GOT3 (cell line): ENCODE measurements around the gene TAS2R20.
"Not testable (repeated sequence)": the region's sequence is repeated elsewhere in the genome, so short reads cannot be mapped to it uniquely, and the experiment has no call there.

Experiments
- DNase-seq: peaks from one replicate; lab custom pipeline; 2025; ENCODE audit warnings: mixed read lengths; lab: John Stamatoyannopoulos, UW

The TAS2R20 gene, protein sequence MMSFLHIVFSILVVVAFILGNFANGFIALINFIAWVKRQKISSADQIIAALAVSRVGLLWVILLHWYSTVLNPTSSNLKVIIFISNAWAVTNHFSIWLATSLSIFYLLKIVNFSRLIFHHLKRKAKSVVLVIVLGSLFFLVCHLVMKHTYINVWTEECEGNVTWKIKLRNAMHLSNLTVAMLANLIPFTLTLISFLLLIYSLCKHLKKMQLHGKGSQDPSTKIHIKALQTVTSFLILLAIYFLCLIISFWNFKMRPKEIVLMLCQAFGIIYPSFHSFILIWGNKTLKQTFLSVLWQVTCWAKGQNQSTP

DNA sequence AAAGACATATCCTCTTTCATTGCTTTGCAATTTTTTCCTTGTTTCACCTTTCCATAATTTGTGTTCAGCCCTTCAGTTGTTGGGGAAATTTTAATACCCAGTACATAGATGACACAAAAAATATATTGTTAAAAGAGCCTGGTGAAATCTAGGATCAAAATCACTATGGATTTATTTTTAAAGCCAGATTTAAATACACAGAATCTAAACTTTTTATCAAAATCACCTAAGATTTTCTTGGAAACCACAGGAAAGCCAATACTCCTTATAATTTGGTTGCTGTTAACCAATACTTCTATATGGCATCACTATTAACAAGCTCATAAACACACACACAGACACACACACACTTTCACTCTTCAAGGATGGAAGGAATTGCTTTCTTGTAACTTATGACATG, at the start of gene TAS2R20:
Gene TAS2R20, minus strand, starts transcription at position 101 of the 400 bp plus-strand sequence. CDS start 429 bp downstream, outside the sequence.
- no peak for DNase-seq

DNA sequence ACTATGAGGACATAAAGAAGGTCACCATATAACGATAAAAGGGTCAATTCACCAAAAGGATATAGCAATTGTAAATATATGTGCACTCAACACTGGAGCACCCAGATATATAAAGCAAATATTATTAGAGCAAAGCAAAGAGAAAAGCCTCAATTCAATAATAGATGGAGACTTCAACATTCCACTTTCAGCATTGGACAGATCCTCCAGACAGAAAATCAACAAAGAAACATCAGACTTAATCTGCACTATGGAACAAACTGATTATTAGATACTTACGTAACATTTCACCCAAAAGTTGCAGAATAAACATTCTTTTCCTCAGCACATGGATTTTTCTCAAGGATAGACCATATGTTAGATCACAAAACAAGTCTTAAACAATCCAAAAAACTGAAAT, 43.3 kb upstream of the TAS2R20 start:
- DNase-seq = not testable (repeated sequence)

DNA sequence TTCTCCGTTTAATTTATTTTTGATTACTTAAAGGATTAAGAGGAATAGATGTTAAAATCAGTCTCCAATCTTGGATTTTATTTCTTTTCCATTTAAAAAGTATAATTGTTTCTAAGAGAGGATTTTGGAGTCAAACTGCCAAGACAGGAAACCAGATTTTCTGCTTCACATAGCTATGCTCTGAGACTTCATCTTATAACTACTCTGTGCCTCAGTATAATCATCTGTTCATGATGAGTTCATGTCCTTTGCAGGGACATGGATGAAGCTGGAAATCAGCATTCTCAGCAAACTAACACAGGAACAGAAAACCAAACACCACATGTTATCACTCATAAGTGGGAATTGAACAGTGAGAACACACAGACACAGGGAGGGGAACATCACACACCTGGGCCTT, 42.1 kb upstream of the TAS2R20 start:
- DNase-seq = no peak

DNA sequence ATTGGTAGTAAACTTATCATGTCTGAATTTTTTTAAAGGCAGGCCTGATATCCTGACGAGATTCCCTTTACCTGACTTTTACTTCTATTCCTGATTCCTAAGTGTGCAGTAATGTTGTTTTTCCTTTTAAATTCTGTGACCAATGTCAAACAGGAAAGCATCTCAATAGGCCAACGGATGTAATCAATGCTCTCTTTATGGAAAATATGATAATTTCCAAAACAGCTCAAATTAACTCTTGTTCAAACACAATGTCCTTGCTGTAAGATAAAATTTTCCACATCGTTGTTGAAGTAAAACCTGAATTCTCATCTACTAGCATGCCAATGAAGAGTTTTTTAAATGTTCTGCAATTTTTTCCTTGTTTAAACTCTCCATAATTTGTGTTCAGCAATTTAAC, 41.1 kb upstream of the TAS2R20 start:
- DNase-seq = no peak

DNA sequence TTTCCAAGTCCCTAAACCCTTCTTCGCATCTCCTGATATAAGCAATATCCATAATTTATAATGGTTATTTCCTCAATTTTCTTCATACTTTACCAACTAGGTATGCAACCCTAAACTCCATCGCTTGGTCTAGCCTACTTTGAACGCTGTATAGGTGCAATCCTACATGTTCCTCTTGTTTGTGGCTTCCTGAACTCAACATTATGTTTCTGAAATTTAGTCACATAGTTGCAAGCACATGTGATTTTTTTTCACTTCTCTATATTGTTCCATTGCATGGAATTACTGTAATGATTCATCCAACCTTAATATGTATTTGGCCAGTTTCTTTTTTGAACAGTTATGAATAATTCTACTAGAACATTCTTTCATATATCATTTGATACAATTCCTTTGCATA, 35.9 kb upstream of the TAS2R20 start:
- DNase-seq = not testable (repeated sequence)

DNA sequence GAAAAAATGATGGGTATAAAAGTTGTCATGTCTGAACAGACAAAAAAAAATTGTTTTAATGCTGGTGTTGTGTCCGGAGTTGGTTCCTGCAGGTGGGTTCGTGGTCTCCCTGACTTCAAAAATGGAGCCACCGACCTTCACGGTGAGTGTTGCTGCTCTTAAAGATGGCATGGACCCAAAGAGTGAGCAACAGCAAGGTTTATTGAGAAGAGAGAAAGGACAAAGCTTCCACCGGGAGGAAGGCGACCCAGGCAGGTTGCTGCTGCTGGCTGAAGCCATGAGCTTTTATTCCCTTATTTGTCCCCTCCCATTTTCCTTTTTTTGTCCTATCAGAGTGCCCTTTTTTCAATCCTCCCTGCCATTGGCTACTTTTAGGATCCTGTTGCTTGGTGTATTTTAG, 33.2 kb upstream of the TAS2R20 start, which contains the start of gene TAS2R31:
Gene TAS2R31, minus strand, starts transcription at position 101 of the 400 bp plus-strand sequence. Its CDS starts 72 bp downstream, at position 29.
- DNase-seq = no peak

DNA sequence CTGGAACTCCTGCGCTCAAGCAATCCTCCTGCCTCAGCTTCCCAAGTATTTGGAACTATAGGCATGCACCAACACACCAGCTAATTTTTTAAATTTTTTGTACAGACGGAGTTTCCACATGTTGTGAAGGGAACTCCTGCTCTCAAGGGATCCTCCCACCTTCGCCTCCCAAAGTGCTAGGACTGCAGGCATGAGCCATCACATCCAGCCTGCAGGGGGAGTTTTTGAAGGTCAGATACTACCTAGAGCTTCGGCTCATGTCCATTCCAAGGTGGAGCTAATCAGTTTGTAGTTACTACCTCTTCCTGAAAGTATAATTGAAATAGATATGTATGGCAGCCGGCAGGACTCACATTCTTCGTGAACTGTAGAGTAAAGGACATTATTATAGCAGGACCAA, 28.0 kb upstream of the TAS2R20 start:
- DNase-seq = no peak

DNA sequence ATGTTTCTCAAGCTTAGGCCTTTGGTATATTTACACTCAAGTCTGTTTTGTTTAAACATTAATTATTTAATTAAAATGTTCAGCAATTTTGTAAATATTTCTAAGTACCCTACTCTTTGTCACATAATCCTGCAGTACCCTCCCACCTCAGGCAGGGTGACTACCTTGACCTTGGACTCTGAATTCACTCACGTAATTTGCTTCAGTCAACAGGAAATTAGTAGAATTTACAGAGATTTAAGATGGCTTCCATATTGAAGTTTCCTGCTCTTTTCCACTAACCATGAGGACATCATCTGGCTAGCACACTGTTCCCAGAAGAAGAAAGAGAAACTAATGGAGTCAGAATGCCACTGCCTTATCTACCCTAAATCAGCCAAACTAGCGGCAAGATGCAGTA, 25.3 kb upstream of the TAS2R20 start:
- DNase-seq = no peak

DNA sequence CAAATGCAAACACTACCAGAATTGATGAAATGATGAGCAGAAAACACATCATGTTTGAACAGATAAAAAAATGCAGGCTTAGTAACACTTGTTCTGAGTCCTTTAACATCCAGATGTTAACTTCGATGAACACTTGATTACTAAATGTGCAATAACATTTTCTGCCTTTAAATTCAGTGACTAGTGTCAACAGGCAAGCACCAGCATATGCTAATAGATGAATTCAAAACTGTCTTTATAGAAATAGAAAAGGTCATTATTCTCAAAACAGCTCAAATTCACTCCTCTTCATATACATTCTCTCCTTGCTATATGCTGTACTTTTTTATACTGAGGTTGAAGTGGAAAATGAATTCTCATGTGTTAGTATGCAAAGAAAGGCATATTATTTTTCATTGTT, 24.4 kb upstream of the TAS2R20 start, which contains the start of gene TAS2R19:
Gene TAS2R19, minus strand, starts transcription at position 101 of the 400 bp plus-strand sequence. Its CDS starts 49 bp downstream, at position 52.
- DNase-seq = no peak

DNA sequence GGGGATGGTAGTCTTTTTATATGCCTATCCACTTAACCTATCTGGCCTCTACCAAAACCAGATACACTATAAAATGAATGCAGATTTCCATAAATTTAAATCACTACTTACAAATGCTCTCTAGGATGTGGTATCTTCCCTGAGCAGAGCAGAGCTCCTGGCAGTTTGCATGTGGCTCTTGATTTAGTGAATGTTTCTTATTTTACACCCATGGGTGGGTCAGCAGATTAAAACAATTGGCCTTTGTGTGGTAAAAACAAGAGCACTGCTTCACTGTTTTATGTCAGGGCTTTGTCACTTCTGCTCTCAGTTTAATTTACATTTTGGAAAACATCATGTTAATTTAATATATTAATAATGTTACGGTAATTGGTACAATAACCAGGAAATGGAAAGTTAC, 18.8 kb upstream of the TAS2R20 start:
- DNase-seq = no peak

DNA sequence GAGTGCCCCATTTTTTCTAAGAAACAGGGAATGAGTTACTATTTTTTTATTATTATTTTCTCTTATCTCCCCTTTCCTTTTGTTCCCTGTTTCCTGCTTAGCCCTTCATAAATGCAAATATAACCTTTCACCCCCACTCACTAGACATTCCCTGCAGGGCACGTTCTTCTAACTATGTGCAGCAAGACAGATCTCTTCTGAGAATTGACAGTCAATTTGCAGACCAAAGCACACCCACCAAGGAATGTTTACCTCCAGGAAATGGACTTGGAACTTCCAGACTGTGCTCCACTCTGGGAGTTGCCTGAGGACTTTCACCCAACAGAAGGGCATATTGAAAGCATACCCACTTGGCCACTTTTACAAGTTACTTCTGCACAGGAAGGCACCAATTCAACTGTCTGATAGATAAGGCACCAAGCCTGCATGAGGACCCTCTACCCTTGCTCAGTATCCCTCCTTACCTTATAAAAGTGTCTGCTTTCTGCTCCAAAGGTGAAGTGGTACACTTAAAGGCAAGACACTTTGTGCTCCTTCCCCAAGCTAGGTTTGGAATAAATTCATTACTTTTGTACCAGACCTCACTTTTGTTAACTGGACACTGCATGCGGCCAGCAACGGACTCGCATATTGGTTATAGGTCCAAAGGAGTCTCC, 17.8 kb upstream of the TAS2R20 start:
- no peak for DNase-seq

DNA sequence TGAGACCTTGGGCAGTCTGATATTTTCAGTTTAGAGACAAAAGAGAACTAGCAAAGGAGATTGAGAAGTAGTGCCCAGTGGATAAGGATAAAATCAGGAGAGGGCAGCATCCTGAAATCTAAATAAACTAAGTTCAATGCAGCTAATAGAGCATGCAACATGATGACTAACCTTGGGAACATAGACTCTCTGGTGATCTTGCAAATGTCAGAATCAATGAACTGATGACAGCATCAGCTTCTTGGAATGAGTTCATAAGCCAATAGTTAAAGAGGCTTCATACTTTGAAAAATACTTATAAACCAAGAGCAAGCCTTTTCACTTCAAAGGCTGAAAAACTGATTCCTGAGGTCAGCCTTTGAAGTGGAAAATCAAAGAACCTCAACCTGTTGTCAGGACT, 16.1 kb upstream of the TAS2R20 start:
- DNase-seq = no peak

DNA sequence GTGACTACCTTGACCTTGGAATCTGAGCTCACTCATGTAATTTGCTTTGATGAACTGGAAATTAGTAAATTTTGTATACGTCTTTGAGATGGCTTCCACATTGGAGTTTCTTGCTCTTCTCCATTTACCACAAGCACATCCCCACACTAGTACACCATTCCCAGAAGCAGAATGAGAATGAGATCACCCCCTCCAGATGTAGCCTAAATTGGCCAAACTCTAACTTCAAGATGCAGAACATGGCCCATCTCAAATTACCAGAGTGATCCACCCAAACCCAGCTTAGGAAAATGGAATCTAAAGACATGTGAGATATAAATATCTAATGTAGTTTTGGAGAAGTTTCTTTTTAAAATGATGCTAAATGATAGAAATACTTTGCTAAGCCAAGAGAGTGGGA, 9.5 kb upstream of the TAS2R20 start:
- no peak for DNase-seq

DNA sequence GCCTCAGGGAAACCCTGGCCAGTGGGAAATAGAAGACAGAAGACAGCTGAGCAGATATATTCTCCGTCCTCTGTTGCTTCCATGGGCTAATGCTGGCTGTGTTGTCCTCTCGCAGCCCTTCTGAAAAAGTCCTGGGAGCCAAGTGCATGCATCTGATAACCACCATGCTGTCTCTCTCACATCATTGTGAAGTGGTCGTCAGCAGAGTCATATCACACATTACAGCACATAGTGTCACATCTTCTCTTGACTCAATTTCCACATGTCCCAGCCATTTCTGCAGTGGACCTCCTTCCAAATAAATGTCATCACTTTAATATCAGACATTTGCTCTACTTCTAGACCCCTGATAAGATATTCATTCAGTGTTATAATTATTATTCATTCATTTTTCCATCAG, 3.8 kb downstream of the TAS2R20 start:
- no peak for DNase-seq

DNA sequence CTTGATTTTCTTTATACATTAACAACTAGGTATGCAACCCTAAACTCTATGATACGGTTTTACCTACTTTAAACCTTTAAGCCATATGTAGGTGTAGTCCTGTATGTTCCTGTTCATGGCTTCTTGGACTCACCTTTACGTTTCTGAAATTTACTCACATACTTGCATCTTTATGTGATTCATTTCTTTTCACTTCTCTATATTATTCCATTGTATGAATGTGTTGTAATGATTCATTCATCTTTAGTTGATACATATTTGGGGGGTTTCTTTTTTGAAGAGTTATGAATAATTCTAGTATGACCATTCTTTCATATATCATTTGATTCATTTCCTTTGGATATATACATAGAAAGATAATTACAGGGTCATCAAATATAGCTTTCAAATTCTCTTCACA, 9.0 kb downstream of the TAS2R20 start:
- no peak for DNase-seq

DNA sequence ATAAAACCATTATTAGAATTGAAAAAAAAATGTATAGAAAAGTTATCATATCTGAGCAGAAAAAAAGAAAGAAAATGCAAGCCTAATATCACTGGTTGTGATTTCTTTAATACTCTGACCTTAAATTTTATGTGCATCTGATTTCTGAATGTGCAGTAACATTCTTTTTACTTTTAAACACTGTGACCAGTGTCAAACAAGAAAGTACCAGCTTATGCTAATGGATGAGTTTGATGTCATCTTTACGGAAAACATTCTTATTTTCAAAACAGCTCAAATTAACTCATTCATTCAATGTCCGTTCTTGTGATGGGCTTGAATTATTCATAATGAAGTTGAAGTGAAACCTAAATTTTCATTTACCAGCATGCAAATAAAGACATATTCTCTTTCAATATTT, 11.3 kb downstream of the TAS2R20 start, which contains the start of gene TAS2R50:
Gene TAS2R50, minus strand, starts transcription at position 101 of the 400 bp plus-strand sequence. Its CDS starts 52 bp downstream, at position 49.
- DNase-seq = no peak

DNA sequence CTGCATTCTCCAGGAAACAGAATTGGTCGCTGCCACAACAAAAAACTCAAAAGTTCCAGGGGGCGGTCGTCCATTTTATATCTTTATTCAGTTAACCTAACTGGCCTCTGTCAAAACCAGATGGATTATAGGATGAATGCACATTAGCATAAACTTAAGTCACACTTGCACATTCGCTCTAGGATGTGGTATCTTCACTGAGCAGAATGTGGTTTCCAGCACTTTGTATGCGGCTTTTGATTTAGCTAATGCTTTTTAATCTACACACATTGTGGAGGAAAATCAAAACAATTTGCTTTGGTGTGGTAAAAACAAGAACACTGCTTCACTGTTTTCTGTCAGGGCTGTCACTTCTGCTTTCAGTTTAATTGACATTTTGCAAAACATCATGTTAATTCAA, 15.9 kb downstream of the TAS2R20 start:
- DNase-seq = no peak

DNA sequence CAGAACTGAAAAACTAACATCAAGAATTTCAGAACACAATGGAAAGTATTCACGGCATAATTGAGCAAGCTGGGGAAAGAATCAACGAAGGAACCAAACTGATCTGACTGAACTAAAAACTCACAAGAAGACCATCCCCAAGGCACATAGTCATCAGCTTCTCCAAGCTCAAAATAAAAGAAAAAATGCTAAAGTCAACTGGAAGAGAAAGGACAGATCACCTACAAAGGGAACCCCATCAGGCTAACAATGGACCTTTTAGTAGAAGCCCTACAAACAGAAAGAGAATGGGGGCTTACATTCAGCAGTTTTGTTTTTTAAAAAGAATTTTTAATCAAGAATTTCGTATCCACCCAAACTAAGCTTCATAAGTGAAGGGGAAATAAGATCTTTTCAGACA, 23.1 kb downstream of the TAS2R20 start:
- no peak for DNase-seq

DNA sequence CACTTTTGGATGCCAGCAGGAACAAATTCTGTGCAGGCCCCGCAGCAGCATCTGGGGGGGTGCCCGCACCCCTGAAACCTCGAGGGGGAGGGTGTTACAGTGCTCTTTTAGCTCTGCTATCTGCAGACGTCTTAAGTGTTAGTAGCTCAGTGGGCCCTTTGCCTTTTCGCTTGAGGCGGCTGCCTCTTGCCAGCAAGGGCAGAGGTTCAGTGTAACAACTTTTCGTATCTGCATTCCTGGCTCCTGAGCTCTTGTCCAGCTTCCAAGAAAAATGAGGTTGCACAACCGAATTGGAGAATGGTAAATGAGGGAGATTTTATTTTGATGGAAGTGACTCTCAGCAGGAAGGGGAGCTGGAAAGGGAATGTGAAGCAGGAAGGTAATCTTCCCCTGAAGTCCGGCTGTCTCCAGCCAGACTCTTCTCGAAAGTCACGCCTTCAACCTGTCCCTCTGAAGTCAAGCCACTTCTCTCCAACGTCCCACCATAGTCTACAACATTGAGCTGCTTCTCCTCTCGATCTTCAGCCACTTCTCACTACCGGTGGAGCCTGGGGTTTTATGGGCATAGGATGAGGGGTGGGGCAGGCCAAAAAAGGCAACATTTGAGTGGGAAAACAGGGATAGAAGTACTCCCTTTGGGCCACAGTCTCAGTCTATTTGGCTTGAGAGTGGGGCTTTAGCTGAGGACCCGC, 29.2 kb downstream of the TAS2R20 start:
- no peak for DNase-seq

DNA sequence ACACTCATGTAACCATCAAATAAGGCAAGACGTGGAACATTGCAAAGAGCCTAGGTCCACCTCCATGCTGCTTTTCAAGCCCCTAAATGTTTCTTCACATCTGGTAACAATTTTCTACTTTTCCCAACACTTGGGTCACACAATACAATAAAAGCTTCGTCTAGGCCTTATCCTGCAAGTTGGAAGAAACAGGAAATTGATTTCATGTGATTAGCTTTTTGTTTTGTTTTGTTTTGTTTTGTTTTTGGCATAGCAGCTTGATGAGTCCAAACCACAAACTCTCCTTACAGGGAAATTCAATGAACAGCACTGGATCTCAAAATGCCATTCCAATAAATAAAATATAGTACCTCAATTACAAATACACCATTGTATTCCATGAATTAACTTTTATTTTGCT, 30.7 kb downstream of the TAS2R20 start:
- no peak for DNase-seq

DNA sequence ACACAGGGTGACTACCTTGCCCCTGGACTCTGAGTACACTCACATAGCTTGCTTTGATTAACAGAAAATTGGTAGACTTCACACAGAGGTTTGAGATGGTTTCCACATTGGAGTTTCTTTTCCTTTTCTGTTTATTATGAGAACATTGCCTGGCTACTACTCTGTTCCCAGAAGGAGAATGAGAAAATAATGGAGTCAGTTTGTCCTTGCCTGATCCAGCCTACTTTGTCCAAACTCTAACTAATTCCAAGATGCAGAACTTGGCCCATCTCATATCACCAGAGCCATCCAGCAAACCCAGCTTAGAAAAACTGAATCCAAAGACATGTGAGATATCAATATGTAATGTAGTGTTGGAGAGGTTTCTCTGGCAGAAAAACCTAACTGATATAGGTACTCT, 31.8 kb downstream of the TAS2R20 start:
- DNase-seq = no peak

DNA sequence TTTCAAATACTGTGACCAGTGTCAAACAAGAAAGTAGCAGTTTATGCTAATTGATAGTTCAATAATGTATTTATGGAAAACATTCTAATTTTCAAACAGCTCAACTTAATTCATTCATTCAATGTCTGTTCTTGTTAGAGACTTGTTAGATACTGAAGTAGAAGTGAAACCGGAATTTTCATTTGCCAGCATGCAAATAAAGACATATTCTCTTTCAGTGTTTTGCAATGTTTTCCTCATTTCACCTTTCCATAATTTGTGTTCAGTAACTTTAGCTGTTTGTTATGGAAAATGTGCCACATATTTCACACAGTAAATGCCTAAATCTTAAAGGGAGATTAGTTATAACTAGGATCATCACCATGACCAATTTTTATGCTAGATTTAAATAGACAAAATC, 32.6 kb downstream of the TAS2R20 start:
- no peak for DNase-seq

DNA sequence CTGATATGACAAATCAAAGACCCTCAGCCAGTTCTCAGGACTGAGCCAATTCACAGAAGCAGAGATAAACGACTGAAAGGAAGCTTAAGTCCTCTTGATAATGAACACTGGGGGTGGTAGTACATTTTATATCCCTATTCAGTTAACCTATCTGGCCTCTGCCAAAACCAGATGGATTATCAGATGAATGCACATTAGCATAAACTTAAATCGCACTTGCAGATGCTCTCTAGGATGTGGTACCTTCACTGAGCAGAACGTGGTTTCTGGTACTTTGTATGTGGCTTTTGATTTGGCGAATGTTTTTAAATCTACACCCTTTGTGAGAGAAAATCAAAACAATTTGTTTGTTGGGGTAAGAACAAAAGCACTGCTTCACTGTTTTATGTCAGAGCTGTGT, 37.9 kb downstream of the TAS2R20 start:
- DNase-seq = no peak
